ENCODE measurements around the gene BRWD1. TPM values are rescaled to one million over a fixed set of nuclear protein-coding genes. Genes with fewer than 3 reads are reported as not detected.

BRWD1 gene
- total RNA-seq, 1 experiment from 2014 or later, result 53.3 TPM

DNA sequence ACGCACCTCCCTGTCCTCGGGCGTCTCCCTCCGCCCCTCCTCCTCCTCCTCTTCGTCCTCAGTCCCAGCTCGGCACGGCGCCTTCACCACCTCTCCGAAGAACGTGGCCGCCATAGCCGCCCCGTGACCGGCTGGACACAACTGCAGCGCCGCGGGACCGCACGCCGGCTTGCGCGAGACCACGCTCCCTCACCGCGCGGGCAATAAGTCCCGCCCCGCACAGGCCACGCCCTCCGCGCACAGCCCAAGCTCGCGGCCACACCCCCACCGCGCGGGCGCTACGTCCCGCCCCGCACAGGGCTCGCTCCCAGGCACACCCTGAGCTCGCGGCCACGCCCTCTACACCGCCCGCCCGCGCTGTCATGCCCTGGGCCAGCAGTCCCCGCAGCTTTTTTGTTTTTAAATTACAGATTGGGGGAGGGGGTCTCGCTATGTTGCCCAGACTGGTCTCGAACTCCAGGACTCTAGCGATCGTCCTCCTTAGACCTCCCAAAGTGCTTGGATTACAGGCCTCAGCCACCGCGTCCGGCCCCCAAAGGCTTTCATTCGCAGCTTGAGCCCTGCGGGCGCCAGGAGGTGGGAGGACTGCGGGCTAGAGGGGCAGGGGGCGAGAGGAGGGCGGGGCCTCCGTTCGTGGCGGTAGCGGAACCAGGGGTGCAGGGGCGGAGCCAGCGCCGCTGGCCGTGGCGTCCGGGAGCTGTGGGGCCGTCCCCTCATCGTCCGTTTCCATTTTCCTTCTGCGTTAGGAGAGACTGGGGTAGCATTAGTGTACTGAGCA lies 130.0 kb downstream of the BRWD1 start, which contains the start of gene PSMG1 (continued):
- TF ChIP-seq, protein P1, sequence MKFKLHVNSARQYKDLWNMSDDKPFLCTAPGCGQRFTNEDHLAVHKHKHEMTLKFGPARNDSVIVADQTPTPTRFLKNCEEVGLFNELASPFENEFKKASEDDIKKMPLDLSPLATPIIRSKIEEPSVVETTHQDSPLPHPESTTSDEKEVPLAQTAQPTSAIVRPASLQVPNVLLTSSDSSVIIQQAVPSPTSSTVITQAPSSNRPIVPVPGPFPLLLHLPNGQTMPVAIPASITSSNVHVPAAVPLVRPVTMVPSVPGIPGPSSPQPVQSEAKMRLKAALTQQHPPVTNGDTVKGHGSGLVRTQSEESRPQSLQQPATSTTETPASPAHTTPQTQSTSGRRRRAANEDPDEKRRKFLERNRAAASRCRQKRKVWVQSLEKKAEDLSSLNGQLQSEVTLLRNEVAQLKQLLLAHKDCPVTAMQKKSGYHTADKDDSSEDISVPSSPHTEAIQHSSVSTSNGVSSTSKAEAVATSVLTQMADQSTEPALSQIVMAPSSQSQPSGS (CRISPR knock-in tag; IDR thresholded peaks at IDR 0.05; ENCODE audit: borderline replicate concordance, low read depth), result no peak
- TF ChIP-seq SOX15 (CRISPR knock-in tag; IDR thresholded peaks at IDR 0.05), result no peak
- TF ChIP-seq ZBTB21 (CRISPR knock-in tag; IDR thresholded peaks at IDR 0.05; ENCODE audit: borderline replicate concordance), result no peak
- no peak for TF ChIP-seq FOXJ3 (CRISPR knock-in tag; IDR thresholded peaks at IDR 0.05; ENCODE audit: borderline replicate concordance)
- TF ChIP-seq, protein P2, sequence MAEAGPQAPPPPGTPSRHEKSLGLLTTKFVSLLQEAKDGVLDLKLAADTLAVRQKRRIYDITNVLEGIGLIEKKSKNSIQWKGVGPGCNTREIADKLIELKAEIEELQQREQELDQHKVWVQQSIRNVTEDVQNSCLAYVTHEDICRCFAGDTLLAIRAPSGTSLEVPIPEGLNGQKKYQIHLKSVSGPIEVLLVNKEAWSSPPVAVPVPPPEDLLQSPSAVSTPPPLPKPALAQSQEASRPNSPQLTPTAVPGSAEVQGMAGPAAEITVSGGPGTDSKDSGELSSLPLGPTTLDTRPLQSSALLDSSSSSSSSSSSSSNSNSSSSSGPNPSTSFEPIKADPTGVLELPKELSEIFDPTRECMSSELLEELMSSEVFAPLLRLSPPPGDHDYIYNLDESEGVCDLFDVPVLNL (CRISPR knock-in tag; IDR thresholded peaks at IDR 0.05; ENCODE audit: borderline replicate concordance, low read depth), result no peak; the same call in 1 of the 2 replicates
- TF ChIP-seq, protein P3, sequence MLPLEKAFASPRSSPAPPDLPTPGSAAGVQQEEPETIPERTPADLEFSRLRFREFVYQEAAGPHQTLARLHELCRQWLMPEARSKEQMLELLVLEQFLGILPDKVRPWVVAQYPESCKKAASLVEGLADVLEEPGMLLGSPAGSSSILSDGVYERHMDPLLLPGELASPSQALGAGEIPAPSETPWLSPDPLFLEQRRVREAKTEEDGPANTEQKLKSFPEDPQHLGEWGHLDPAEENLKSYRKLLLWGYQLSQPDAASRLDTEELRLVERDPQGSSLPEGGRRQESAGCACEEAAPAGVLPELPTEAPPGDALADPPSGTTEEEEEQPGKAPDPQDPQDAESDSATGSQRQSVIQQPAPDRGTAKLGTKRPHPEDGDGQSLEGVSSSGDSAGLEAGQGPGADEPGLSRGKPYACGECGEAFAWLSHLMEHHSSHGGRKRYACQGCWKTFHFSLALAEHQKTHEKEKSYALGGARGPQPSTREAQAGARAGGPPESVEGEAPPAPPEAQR (CRISPR knock-in tag; IDR thresholded peaks at IDR 0.05), result no peak
- TF ChIP-seq, protein P4, sequence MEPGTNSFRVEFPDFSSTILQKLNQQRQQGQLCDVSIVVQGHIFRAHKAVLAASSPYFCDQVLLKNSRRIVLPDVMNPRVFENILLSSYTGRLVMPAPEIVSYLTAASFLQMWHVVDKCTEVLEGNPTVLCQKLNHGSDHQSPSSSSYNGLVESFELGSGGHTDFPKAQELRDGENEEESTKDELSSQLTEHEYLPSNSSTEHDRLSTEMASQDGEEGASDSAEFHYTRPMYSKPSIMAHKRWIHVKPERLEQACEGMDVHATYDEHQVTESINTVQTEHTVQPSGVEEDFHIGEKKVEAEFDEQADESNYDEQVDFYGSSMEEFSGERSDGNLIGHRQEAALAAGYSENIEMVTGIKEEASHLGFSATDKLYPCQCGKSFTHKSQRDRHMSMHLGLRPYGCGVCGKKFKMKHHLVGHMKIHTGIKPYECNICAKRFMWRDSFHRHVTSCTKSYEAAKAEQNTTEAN (CRISPR knock-in tag; IDR thresholded peaks at IDR 0.05), result peak; percentile 87; the same call in 1 of the 2 replicates
- TF ChIP-seq, protein P5, sequence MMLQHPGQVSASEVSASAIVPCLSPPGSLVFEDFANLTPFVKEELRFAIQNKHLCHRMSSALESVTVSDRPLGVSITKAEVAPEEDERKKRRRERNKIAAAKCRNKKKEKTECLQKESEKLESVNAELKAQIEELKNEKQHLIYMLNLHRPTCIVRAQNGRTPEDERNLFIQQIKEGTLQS (CRISPR knock-in tag; conservative IDR thresholded peaks at IDR 0.05), result no peak
- TF ChIP-seq, protein P6, sequence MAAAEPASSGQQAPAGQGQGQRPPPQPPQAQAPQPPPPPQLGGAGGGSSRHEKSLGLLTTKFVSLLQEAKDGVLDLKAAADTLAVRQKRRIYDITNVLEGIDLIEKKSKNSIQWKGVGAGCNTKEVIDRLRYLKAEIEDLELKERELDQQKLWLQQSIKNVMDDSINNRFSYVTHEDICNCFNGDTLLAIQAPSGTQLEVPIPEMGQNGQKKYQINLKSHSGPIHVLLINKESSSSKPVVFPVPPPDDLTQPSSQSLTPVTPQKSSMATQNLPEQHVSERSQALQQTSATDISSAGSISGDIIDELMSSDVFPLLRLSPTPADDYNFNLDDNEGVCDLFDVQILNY (CRISPR knock-in tag; IDR thresholded peaks at IDR 0.05), result peak; percentile 94
- TF ChIP-seq ZNF219 (CRISPR knock-in tag; IDR thresholded peaks at IDR 0.05; ENCODE audit: borderline replicate concordance), result 0 out of 2 replicates have a peak, but pooled peaks have one; percentile 26
- TF ChIP-seq, protein P7, sequence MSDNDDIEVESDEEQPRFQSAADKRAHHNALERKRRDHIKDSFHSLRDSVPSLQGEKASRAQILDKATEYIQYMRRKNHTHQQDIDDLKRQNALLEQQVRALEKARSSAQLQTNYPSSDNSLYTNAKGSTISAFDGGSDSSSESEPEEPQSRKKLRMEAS (CRISPR knock-in tag; IDR thresholded peaks at IDR 0.05), result peak; percentile 79; the same call in 1 of the 2 replicates
- TF ChIP-seq, protein P8, sequence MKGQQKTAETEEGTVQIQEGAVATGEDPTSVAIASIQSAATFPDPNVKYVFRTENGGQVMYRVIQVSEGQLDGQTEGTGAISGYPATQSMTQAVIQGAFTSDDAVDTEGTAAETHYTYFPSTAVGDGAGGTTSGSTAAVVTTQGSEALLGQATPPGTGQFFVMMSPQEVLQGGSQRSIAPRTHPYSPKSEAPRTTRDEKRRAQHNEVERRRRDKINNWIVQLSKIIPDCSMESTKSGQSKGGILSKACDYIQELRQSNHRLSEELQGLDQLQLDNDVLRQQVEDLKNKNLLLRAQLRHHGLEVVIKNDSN (CRISPR knock-in tag; IDR thresholded peaks at IDR 0.05), result no peak; the same call in none of the 2 replicates
- TF ChIP-seq, protein P9, sequence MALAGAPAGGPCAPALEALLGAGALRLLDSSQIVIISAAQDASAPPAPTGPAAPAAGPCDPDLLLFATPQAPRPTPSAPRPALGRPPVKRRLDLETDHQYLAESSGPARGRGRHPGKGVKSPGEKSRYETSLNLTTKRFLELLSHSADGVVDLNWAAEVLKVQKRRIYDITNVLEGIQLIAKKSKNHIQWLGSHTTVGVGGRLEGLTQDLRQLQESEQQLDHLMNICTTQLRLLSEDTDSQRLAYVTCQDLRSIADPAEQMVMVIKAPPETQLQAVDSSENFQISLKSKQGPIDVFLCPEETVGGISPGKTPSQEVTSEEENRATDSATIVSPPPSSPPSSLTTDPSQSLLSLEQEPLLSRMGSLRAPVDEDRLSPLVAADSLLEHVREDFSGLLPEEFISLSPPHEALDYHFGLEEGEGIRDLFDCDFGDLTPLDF (CRISPR knock-in tag; IDR thresholded peaks at IDR 0.05), result no peak; the same call in 1 of the 2 replicates
- peak; percentile 46; the same call in 1 of the 2 replicates for TF ChIP-seq ZNF423 (CRISPR knock-in tag; IDR thresholded peaks at IDR 0.05)
- TF ChIP-seq, protein P10, sequence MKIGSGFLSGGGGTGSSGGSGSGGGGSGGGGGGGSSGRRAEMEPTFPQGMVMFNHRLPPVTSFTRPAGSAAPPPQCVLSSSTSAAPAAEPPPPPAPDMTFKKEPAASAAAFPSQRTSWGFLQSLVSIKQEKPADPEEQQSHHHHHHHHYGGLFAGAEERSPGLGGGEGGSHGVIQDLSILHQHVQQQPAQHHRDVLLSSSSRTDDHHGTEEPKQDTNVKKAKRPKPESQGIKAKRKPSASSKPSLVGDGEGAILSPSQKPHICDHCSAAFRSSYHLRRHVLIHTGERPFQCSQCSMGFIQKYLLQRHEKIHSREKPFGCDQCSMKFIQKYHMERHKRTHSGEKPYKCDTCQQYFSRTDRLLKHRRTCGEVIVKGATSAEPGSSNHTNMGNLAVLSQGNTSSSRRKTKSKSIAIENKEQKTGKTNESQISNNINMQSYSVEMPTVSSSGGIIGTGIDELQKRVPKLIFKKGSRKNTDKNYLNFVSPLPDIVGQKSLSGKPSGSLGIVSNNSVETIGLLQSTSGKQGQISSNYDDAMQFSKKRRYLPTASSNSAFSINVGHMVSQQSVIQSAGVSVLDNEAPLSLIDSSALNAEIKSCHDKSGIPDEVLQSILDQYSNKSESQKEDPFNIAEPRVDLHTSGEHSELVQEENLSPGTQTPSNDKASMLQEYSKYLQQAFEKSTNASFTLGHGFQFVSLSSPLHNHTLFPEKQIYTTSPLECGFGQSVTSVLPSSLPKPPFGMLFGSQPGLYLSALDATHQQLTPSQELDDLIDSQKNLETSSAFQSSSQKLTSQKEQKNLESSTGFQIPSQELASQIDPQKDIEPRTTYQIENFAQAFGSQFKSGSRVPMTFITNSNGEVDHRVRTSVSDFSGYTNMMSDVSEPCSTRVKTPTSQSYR (CRISPR knock-in tag; IDR thresholded peaks at IDR 0.05), result no peak; the same call in 1 of the 2 replicates
- TF ChIP-seq HMGA2 (CRISPR knock-in tag; IDR thresholded peaks at IDR 0.05), result no peak
- TF ChIP-seq TCF7 (CRISPR knock-in tag; IDR thresholded peaks at IDR 0.05; ENCODE audit: low read depth), result peak; percentile 37; the same call in 1 of the 2 replicates
- TF ChIP-seq, protein P11, sequence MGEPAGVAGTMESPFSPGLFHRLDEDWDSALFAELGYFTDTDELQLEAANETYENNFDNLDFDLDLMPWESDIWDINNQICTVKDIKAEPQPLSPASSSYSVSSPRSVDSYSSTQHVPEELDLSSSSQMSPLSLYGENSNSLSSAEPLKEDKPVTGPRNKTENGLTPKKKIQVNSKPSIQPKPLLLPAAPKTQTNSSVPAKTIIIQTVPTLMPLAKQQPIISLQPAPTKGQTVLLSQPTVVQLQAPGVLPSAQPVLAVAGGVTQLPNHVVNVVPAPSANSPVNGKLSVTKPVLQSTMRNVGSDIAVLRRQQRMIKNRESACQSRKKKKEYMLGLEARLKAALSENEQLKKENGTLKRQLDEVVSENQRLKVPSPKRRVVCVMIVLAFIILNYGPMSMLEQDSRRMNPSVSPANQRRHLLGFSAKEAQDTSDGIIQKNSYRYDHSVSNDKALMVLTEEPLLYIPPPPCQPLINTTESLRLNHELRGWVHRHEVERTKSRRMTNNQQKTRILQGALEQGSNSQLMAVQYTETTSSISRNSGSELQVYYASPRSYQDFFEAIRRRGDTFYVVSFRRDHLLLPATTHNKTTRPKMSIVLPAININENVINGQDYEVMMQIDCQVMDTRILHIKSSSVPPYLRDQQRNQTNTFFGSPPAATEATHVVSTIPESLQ (CRISPR knock-in tag; IDR thresholded peaks at IDR 0.05), result no peak
- no peak for TF ChIP-seq TEAD4 (CRISPR knock-in tag; IDR thresholded peaks at IDR 0.05)
- TF ChIP-seq GRHL2 (CRISPR knock-in tag; IDR thresholded peaks at IDR 0.05; ENCODE audit: insufficient replicate concordance, severe bottlenecking), result no peak

Data from WTC11 (cell line).